GM23248 (cell line): ENCODE results near the gene UCK2.

Source experiments
- EZH2 ChIP-seq: fragments of 200-600 bp; sonication (generic); IDR thresholded peaks from 2 replicates; pipeline ENCODE4 v1.6.1; 2018; ENCODE audit warnings: antibody characterized with exemption, mild to moderate bottlenecking; ENCODE audit not compliant: insufficient read depth, poor library complexity, severe bottlenecking
- EZH2phosphoT487 ChIP-seq: fragments of 200-600 bp; sonication (generic); IDR thresholded peaks from 2 replicates; pipeline ENCODE4 v1.6.1; 2018; ENCODE audit warnings: antibody characterized with exemption, moderate library complexity, mild to moderate bottlenecking, low read depth; ENCODE audit not compliant: insufficient read depth

DNA sequence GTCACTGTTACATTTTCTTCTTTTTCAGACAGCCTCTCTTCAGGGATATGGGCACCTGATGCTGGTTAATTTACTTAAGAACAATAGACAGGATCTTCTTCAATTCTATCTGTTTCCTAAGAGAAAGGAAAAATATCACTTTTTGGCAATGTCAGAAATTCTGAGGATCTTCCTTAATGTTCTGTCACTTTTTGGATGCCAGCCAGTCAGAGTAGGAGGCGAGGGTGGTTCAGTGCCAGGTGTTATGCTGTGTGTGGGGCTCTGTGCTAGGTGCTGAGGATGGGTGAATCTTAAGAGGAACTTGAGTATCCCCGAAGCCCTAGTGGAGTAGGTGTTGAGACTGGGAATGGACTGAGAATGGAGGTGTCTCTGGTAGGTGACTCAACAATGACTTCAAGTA lies 133.5 kb downstream of the UCK2 start:
- TF ChIP-seq EZH2 (no peak), EZH2phosphoT487 (no peak)
